Osteocyte (in vitro differentiated cells): ENCODE measurements around the gene CARMIL1. TPM values are rescaled to one million over a fixed set of nuclear protein-coding genes. Genes with fewer than 3 reads are reported as not detected.

Experiments used
- DNase-seq: peaks from one replicate; pipeline ENCODE4 v3.0.0; 2021; ENCODE audit warnings: mixed read lengths; ENCODE audit not compliant: unreplicated experiment; ENCODE audit errors: extremely low spot score
- H3K27ac Mint-ChIP-seq: one replicate; pipeline ENCODE4 v1.8.0; 2021; ENCODE audit warnings: mild to moderate bottlenecking, mixed read lengths; ENCODE audit not compliant: unreplicated experiment
- H3K27me3 Mint-ChIP-seq: one replicate; pipeline ENCODE4 v1.8.0; 2021; ENCODE audit warnings: mixed read lengths; ENCODE audit not compliant: unreplicated experiment
- H3K36me3 Mint-ChIP-seq: one replicate; pipeline ENCODE4 v1.8.0; 2021; ENCODE audit warnings: mixed read lengths; ENCODE audit not compliant: unreplicated experiment
- H3K4me1 Mint-ChIP-seq: one replicate; pipeline ENCODE4 v1.8.0; 2021; ENCODE audit warnings: mixed read lengths; ENCODE audit not compliant: unreplicated experiment
- H3K4me3 Mint-ChIP-seq: one replicate; pipeline ENCODE4 v1.8.0; 2021; ENCODE audit warnings: mild to moderate bottlenecking, moderate library complexity, mixed read lengths; ENCODE audit not compliant: unreplicated experiment
- H3K9me3 Mint-ChIP-seq: one replicate; pipeline ENCODE4 v1.8.0; 2021; ENCODE audit warnings: mixed read lengths; ENCODE audit not compliant: unreplicated experiment
- total RNA-seq: library from RNA; stranded (reverse); gene quantifications from 2 replicates; pipeline ENCODE4 v1.2.1, GENCODE V29; 2021
- TF ChIP-seq, protein P1 (sequence below): fragments of 200-600 bp; sonication (generic); IDR thresholded peaks from 2 replicates; pipeline ENCODE4 v1.5.0; 2021; ENCODE audit warnings: antibody characterized with exemption, mild to moderate bottlenecking, moderate library complexity

CARMIL1 gene
- total RNA-seq, 1 donor from 2014 or later, result 14.9 TPM

DNA sequence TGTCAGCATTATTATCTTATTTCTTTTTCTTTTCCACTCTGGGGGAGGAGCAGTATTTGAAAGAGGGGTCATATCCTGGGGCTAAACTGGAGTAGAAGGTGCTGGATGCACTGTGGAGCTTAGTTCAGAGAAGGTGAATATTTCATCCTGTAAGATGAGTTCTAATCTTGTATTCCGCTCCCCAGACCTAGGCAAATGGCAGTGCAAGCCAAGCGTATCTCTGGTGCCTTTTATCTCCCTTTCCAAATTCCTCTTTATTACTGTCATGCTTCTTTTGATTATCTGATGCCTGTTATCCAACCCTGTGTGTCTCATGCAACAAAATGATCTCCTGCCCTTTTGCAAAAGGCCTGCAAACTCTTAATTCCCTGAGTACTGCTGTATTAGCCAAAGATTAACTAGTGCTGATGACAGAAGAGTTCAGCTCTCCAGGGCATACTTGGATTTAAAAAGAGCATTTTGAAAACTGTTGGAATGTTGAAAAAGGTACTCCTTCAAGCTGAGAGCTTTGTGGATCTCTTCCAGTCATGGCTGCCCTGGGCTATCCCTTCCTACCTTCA, 138.0 kb downstream of the CARMIL1 start:
- no peak overlapping the region for H3K27ac Mint-ChIP-seq
- H3K27me3 Mint-ChIP-seq, result no peaks in the 10 kb centered on the region
- no peak for DNase-seq
- peaks cover 57% of the 10 kb centered on the region for H3K4me1 Mint-ChIP-seq
- no peak overlapping the region for H3K4me3 Mint-ChIP-seq
- TF ChIP-seq, protein P1, sequence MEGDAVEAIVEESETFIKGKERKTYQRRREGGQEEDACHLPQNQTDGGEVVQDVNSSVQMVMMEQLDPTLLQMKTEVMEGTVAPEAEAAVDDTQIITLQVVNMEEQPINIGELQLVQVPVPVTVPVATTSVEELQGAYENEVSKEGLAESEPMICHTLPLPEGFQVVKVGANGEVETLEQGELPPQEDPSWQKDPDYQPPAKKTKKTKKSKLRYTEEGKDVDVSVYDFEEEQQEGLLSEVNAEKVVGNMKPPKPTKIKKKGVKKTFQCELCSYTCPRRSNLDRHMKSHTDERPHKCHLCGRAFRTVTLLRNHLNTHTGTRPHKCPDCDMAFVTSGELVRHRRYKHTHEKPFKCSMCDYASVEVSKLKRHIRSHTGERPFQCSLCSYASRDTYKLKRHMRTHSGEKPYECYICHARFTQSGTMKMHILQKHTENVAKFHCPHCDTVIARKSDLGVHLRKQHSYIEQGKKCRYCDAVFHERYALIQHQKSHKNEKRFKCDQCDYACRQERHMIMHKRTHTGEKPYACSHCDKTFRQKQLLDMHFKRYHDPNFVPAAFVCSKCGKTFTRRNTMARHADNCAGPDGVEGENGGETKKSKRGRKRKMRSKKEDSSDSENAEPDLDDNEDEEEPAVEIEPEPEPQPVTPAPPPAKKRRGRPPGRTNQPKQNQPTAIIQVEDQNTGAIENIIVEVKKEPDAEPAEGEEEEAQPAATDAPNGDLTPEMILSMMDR, result no peak
- H3K9me3 Mint-ChIP-seq, result peaks cover 8% of the 10 kb centered on the region
- peaks cover 8% of the 10 kb centered on the region for H3K36me3 Mint-ChIP-seq

DNA sequence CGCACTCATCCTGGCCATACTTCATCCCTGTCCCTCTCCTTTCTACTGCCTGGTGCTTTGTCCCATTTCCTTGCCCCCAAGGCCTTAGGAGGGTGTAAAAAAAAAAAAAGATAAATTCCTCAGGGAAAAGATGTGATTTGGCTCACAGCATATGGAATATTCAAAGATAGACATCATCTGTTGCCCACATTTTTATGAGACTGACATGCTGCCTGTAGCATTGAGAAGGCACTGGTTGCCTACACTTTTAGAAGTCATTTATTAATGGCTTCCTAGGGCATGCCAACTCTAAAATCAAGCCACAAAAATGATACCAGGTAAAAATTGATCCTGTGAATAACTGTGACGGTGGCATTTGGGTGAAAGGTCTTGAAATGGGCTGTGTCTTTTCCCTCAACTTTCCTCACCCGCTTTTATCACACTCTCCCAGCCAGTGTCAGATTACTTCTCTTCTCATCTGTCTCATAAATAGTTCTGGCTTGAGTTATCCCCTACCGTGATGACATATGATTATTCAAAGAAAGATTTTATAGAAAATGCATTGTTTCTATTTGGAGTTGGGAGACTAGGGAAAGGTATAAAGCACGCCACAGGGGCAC, 139.4 kb downstream of the CARMIL1 start:
- H3K9me3 Mint-ChIP-seq, result peaks cover 8% of the 10 kb centered on the region
- no peak for DNase-seq
- H3K36me3 Mint-ChIP-seq, result peaks cover 8% of the 10 kb centered on the region
- H3K4me3 Mint-ChIP-seq, result no peak overlapping the region
- peaks cover 45% of the 10 kb centered on the region for H3K4me1 Mint-ChIP-seq
- TF ChIP-seq, protein P1, result no peak
- no peak overlapping the region for H3K27ac Mint-ChIP-seq
- H3K27me3 Mint-ChIP-seq, result no peaks in the 10 kb centered on the region

DNA sequence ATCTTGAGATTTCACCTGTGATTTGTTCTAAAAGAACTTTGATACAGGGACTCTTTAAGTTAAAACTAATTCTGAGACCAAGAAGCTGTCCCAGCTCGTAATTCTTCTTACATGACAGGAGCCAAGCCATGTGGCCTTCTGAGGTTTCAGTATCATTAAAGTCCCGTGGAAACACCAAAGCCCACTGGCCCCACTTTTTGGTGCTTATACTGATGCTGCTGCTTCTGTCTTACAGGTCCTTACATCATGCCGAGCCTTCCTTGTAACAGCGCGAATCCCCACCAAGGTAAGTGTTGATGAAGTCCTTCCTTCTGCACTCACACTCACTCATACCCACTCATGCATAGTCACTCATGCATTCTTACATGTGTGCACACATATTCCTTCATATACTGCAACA, 140.7 kb downstream of the CARMIL1 start:
- Mint-ChIP-seq H3K4me1 (peaks cover 31% of the 10 kb centered on the region), H3K9me3 (peaks cover 8% of the 10 kb centered on the region), H3K27me3 (no peaks in the 10 kb centered on the region), H3K4me3 (no peak overlapping the region), H3K27ac (no peak overlapping the region), H3K36me3 (peaks cover 8% of the 10 kb centered on the region)
- DNase-seq, result no peak
- TF ChIP-seq, protein P1, result no peak

DNA sequence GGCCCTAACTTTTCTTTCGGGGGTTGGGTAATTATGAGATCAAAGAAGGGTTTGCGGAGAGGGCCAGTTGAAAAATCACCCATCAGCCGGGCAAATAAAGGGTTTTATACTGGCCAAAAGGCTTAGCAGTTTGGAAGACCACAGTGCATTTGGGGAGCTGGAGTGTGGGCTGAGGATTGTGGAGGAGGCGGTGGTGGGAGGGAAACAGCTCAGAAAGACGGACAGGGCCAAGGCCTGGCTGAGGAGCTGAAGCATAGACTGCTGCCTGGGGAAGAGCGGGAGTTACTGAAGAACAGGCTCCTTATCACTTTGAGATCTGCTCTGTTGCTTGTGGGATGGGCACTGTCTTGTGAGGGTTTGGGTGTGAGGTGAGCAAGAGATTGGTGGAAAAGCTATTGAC, 144.2 kb downstream of the CARMIL1 start:
- peaks cover 6% of the 10 kb centered on the region for H3K4me1 Mint-ChIP-seq
- no peak overlapping the region for H3K4me3 Mint-ChIP-seq
- H3K27me3 Mint-ChIP-seq, result no peaks in the 10 kb centered on the region
- DNase-seq, result no peak
- no peak overlapping the region for H3K27ac Mint-ChIP-seq
- TF ChIP-seq, protein P1, result no peak
- peaks cover 8% of the 10 kb centered on the region for H3K36me3 Mint-ChIP-seq
- peaks cover 8% of the 10 kb centered on the region for H3K9me3 Mint-ChIP-seq

DNA sequence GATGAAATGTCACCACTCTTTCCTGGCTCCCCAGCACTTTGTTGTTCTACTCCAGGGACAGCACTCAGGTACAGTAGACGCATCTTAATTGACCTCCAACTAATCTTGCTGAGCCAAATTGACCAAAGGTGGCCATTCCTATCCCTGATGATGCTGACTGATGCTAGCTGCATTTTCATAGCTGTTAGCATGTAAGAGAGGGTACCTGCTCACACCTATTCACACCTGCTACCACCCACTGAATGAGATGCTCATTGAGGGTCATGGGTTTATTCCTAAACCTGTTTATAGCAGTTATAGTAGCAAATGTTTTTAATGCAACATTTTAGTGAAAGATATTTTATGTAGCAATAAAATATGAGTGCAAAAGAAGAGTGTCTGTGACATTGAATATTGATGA, 145.1 kb downstream of the CARMIL1 start:
- Mint-ChIP-seq H3K4me1 (no peaks in the 10 kb centered on the region), H3K36me3 (peaks cover 8% of the 10 kb centered on the region), H3K4me3 (no peak overlapping the region), H3K9me3 (peaks cover 8% of the 10 kb centered on the region), H3K27ac (no peak overlapping the region), H3K27me3 (no peaks in the 10 kb centered on the region)
- DNase-seq, result no peak
- TF ChIP-seq, protein P1, result no peak
